A549 (cell line): Measurements from ENCODE around the gene MYO3A. TPM values are rescaled to one million over a fixed set of nuclear protein-coding genes. Genes with fewer than 3 reads are reported as not detected.

Experiments used
- ATAC-seq, 2 experiments: fragments of 200-7000 bp in 1 of 2; fragments of >200 bp in 1 of 2; cut with Nextera tagmentation in 1 of 2; cut with Tn5 transposase in 1 of 2; 3 replicates each; pipeline versions ENCODE4 v1.8.0 to v1.9.1; 2018 to 2020; ENCODE audit warnings: mild to moderate bottlenecking in 1 of 2, moderate library complexity in 1 of 2
- CTCF ChIA-PET: fragments of 300-600 bp; sonication (Branson Sonifier 250); formaldehyde crosslinking; extraction: SDS; loops from one replicate; lab custom pipeline; 2021; ENCODE audit warnings: antibody characterized with exemption, inconsistent platforms; lab: Yijun Ruan, JAX
- POLR2A ChIA-PET: fragments of 350-600 bp; formaldehyde crosslinking; extraction: SDS; loops from one replicate; lab custom pipeline; 2021; ENCODE audit warnings: antibody characterized with exemption, inconsistent platforms; lab: Yijun Ruan, JAX
- DNase-seq, 2 experiments: peaks; one replicate each; pipeline versions ENCODE4 v3.0.0 to v3.0.0-alpha.2; 2011 to 2016; ENCODE audit warnings: low read depth in 1 of 2, low spot score in 1 of 2
- FAIRE-seq: peaks from 2 replicates; lab custom pipeline; 2011; peaks lifted over from hg19 to GRCh38; lab: Jason Lieb, UNC
- H3K27ac ChIP-seq, 2 experiments: fragments of >200 bp; sonication (Bioruptor Twin); formaldehyde crosslinking; 3 replicates each; pipeline ENCODE4 v1.5.1; 2016 to 2017
- H3K4me1 ChIP-seq: fragments of >200 bp; sonication (Bioruptor Twin); formaldehyde crosslinking; 3 replicates; pipeline ENCODE4 v1.6.1; 2016
- H3K4me2 ChIP-seq: fragments of >200 bp; sonication (Bioruptor Twin); formaldehyde crosslinking; 3 replicates; pipeline ENCODE4 v1.6.1; 2016
- H3K4me3 ChIP-seq: fragments of >200 bp; sonication (Bioruptor Twin); formaldehyde crosslinking; 3 replicates; pipeline ENCODE4 v1.5.1; 2016
- H3K9me3 ChIP-seq: fragments of >200 bp; sonication (Bioruptor Twin); formaldehyde crosslinking; 3 replicates; pipeline ENCODE4 v1.6.1; 2016
- BCL3 ChIP-seq: fragments of >200 bp; sonication (Bioruptor Twin); formaldehyde crosslinking; IDR thresholded peaks from 3 replicates; pipeline ENCODE4 v1.6.1; 2016
- ESRRA ChIP-seq: fragments of 150-350 bp; IDR thresholded peaks from 2 replicates; pipeline ENCODE4 v1.6.1; 2014; ENCODE audit warnings: mild to moderate bottlenecking, low read length, borderline replicate concordance
- FOSL2 ChIP-seq, 2 experiments: fragments of 450-650 bp in 1 of 2; fragments of >200 bp in 1 of 2; sonication (Bioruptor Twin) in 1 of 2; formaldehyde crosslinking; IDR thresholded peaks; 2 replicates each; pipeline versions ENCODE4 v1.5.0 to v1.6.1; 2016 to 2020; ENCODE audit warnings: mild to moderate bottlenecking in 1 of 2, moderate library complexity in 1 of 2
- GATA3 ChIP-seq: IDR thresholded peaks from 2 replicates; pipeline ENCODE4 v1.6.1; 2012; ENCODE audit warnings: borderline replicate concordance
- HDAC2 ChIP-seq: fragments of 200-600 bp; sonication (generic); IDR thresholded peaks from 2 replicates; pipeline ENCODE4 v1.6.1; 2016
- HES2 ChIP-seq: fragments of >200 bp; sonication (Bioruptor Twin); formaldehyde crosslinking; IDR thresholded peaks from 2 replicates; pipeline ENCODE4 v1.6.1; 2016
- HMGXB4 ChIP-seq: fragments of 250-450 bp; sonication (Bioruptor Pico); IDR thresholded peaks from 2 replicates; pipeline ENCODE4 v1.5.0; 2021; ENCODE audit warnings: mild to moderate bottlenecking, moderate library complexity, borderline replicate concordance
- JUN ChIP-seq, 2 experiments: fragments of >200 bp; sonication (Bioruptor Twin); formaldehyde crosslinking; IDR thresholded peaks; 2 replicates in 1 of 2; 3 replicates in 1 of 2; pipeline ENCODE4 v1.6.1; 2016 to 2017
- MAZ ChIP-seq: fragments of 150-350 bp; IDR thresholded peaks from 2 replicates; pipeline ENCODE4 v1.6.1; 2014; ENCODE audit warnings: antibody characterized with exemption, low read depth, low read length, borderline replicate concordance
- NFE2L2 ChIP-seq: fragments of 150-350 bp; conservative IDR thresholded peaks from 2 replicates; pipeline ENCODE4 v1.6.1; 2014; ENCODE audit warnings: low read length
- NR3C1 ChIP-seq: fragments of >200 bp; sonication (Bioruptor Twin); formaldehyde crosslinking; IDR thresholded peaks from 3 replicates; pipeline ENCODE4 v1.6.1; 2017
- PHF8 ChIP-seq: fragments of 200-600 bp; sonication (generic); IDR thresholded peaks from 2 replicates; pipeline ENCODE4 v1.6.1; 2016; ENCODE audit warnings: low read depth, mild to moderate bottlenecking, antibody characterized with exemption, moderate library complexity, borderline replicate concordance
- RARB ChIP-seq: fragments of 250-450 bp; sonication (Bioruptor Pico); IDR thresholded peaks from 2 replicates; pipeline ENCODE4 v1.8.0; 2021; ENCODE audit warnings: mild to moderate bottlenecking, moderate library complexity
- RCOR1 ChIP-seq: fragments of 150-350 bp; IDR thresholded peaks from 2 replicates; pipeline ENCODE4 v1.6.1; 2014; ENCODE audit warnings: antibody characterized with exemption, low read length, low read depth
- REST ChIP-seq: fragments of 200-600 bp; sonication (generic); IDR thresholded peaks from 2 replicates; pipeline ENCODE4 v1.6.1; 2016; ENCODE audit warnings: antibody characterized with exemption, mild to moderate bottlenecking, moderate library complexity
- SREBF2 ChIP-seq: fragments of 450-650 bp; IDR thresholded peaks from 2 replicates; pipeline ENCODE4 v1.6.1; 2014; ENCODE audit warnings: mild to moderate bottlenecking, moderate library complexity
- ZNF302 ChIP-seq: fragments of 250-450 bp; sonication (Bioruptor Pico); IDR thresholded peaks from 2 replicates; pipeline ENCODE4 v1.9.0; 2021; ENCODE audit warnings: inconsistent platforms, mild to moderate bottlenecking, moderate library complexity
- WGBS: methylation state at CpG from one replicate; pipeline ENCODE4 v1.1.6; 2017; ENCODE audit errors: missing lambda C conversion rate; 5-methylcytosine and 5-hydroxymethylcytosine counted together
- polyA plus RNA-seq, 4 experiments: library from polyadenylated mRNA; depleted of rRNA in 3 of 4; stranded (reverse); fragments of >200 nt; fragmentation: RNase III in 1 of 4; extraction: RNeasy Plus Mini Kit Qiagen cat#74134 plus additional on column Dnase treatment in 1 of 4; gene quantifications; 2 replicates in 3 of 4; 3 replicates in 1 of 4; pipeline ENCODE4 v1.2.3, GENCODE V29; 2011 to 2017

Gene MYO3A
- polyA plus RNA-seq, 2 of the 4 experiments (the other 2 are of a cell fraction) = not detected

- TF ChIP-seq REST = no peak
- TF ChIP-seq HES2 = no peak
- no peak for TF ChIP-seq ZNF302 (CRISPR knock-in tag)
- no peak for TF ChIP-seq PHF8
- TF ChIP-seq BCL3 = no peak
- TF ChIP-seq JUN (IDR thresholded peaks at IDR 0.05) = no peak
- no peak for TF ChIP-seq FOSL2 (IDR thresholded peaks at IDR 0.05)
- no peak for TF ChIP-seq FOSL2 (CRISPR knock-in tag; IDR thresholded peaks at IDR 0.05)
Observed at GRCh38 chr10:26220901-26221300, 286.9 kb downstream of the MYO3A start (continued).

DNA sequence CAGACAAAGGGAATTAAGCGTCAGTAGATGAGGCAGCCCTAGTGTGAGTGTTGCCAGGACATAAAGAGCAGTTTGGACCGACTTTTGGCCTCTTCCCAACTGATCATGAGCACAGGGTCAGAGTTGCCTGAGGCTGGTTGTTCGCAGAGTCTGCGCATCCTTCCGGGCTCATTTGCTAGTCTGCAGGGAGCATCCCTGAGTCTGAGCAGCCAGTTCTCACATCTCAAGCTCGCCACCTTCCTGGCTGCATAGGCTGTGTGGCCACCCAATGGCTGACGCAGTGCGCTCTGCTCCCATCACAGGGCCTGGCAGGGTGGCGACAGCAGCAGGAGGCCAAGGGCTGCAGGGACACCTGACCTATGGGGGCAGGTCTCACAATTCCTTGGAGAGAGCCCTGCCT is 287.5 kb downstream of the MYO3A start:
- Histone ChIP-seq H3K4me3 (no peak overlapping the region), H3K4me2 (no peak overlapping the region), H3K27ac (no peak overlapping the region), H3K4me1 (peaks cover 14% of the 10 kb centered on the region; the same call in 2 of the 3 replicates), H3K9me3 (0 out of 3 replicates have a peak, but pooled peaks cover 2% of the 10 kb centered on the region)
- FAIRE-seq (no peak), DNase-seq (no peak), ATAC-seq (no peak)
- 34% methylated on average over 9 of the region's 9 CpGs for WGBS
- POLR2A ChIA-PET = no interaction called here
- CTCF ChIA-PET = no interaction called here
- no peak for TF ChIP-seq RCOR1
- TF ChIP-seq HMGXB4 (CRISPR knock-in tag) = no peak
- no peak for TF ChIP-seq MAZ
- TF ChIP-seq ZNF302 (CRISPR knock-in tag) = no peak
- TF ChIP-seq NR3C1 = no peak
- TF ChIP-seq NFE2L2 = no peak
- no peak for TF ChIP-seq RARB (CRISPR knock-in tag)
- no peak for TF ChIP-seq ESRRA
- TF ChIP-seq SREBF2 = no peak
- no peak for TF ChIP-seq HDAC2
- no peak for TF ChIP-seq PHF8

DNA sequence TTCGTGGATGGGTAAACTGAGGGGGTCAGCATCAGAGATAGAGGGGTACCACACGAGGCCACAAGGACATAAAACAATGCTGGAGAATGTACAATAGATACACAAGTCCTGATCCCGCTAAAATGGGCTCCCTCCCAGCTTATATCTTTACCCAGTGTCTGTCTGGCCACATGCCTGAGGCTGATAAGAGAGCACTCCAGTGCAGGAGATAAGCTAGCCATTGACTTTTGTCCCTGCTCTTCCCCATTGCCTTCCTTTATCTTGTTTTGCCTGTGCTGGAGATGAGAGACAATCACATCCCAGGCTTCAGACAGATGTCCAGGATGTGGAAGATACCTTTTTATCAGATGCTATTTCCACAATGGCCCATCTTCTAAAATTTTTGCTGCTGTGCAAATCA is 288.5 kb downstream of the MYO3A start:
- ChIA-PET POLR2A (no interaction called here), CTCF (no interaction called here)
- 1% methylated on average over 3 of the region's 3 CpGs for WGBS
- Histone ChIP-seq H3K27ac (no peak overlapping the region), H3K4me1 (peaks cover 6% of the 10 kb centered on the region; the same call in 2 of the 3 replicates), H3K4me3 (no peak overlapping the region), H3K4me2 (no peak overlapping the region), H3K9me3 (0 out of 3 replicates have a peak, but pooled peaks cover 2% of the 10 kb centered on the region)
- TF ChIP-seq HDAC2 = no peak
- no peak for TF ChIP-seq REST
- no peak for TF ChIP-seq GATA3
- no peak for DNase-seq
- no peak for FAIRE-seq
- no peak for ATAC-seq
